ENCODE data around the gene MCOLN2. TPM values are rescaled to one million over a fixed set of nuclear protein-coding genes. Genes with fewer than 3 reads are reported as not detected.
"Not testable (repeated sequence)": the region's sequence is repeated elsewhere in the genome, so short reads cannot be mapped to it uniquely, and the experiment has no call there.

The MCOLN2 gene
- total RNA-seq, 2 donors from 2014 or later: 1.1 to 6.8 TPM

- no peak overlapping the region for H3K27ac ChIP-seq
- DNase-seq (ENCODE audit: low spot score): no peak
- no peaks in the 10 kb centered on the region for H3K36me3 ChIP-seq
- TF ChIP-seq POLR2A (IDR thresholded peaks at IDR 0.05) (no peak), POLR2AphosphoS5 (IDR thresholded peaks at IDR 0.05) (no peak)
- TF ChIP-seq, protein P1, sequence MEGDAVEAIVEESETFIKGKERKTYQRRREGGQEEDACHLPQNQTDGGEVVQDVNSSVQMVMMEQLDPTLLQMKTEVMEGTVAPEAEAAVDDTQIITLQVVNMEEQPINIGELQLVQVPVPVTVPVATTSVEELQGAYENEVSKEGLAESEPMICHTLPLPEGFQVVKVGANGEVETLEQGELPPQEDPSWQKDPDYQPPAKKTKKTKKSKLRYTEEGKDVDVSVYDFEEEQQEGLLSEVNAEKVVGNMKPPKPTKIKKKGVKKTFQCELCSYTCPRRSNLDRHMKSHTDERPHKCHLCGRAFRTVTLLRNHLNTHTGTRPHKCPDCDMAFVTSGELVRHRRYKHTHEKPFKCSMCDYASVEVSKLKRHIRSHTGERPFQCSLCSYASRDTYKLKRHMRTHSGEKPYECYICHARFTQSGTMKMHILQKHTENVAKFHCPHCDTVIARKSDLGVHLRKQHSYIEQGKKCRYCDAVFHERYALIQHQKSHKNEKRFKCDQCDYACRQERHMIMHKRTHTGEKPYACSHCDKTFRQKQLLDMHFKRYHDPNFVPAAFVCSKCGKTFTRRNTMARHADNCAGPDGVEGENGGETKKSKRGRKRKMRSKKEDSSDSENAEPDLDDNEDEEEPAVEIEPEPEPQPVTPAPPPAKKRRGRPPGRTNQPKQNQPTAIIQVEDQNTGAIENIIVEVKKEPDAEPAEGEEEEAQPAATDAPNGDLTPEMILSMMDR (IDR thresholded peaks at IDR 0.05): no peak
- H3K4me3 ChIP-seq: no peak overlapping the region
- 77% methylated on average over 5 of the region's 5 CpGs for WGBS
- no peaks in the 10 kb centered on the region for H3K27me3 ChIP-seq (replicated peaks; ENCODE audit: insufficient read depth)
- no peaks in the 10 kb centered on the region for H3K4me1 ChIP-seq (replicated peaks)
- intact Hi-C loops (cut with DNase I): no loop called here
- H3K9me3 ChIP-seq: no peaks in the 10 kb centered on the region
Measured at GRCh38 chr1:84918726-84919336, 78.1 kb downstream of the MCOLN2 start.

- H3K27ac ChIP-seq: no peak overlapping the region
- H3K27me3 ChIP-seq (replicated peaks; ENCODE audit: insufficient read depth): no peaks in the 10 kb centered on the region
- no peaks in the 10 kb centered on the region for H3K9me3 ChIP-seq
- 63% methylated on average over 4 of the region's 4 CpGs for WGBS
- H3K4me3 ChIP-seq: no peak overlapping the region
- no peaks in the 10 kb centered on the region for H3K36me3 ChIP-seq
- intact Hi-C loops (cut with DNase I): no loop called here
- no peak for DNase-seq (ENCODE audit: low spot score)
- no peaks in the 10 kb centered on the region for H3K4me1 ChIP-seq (replicated peaks)
- TF ChIP-seq POLR2AphosphoS5 (IDR thresholded peaks at IDR 0.05): no peak
- no peak for TF ChIP-seq POLR2A (IDR thresholded peaks at IDR 0.05)
- TF ChIP-seq, protein P1 (IDR thresholded peaks at IDR 0.05): no peak
Measured at GRCh38 chr1:84916897-84917296, 80.0 kb downstream of the MCOLN2 start.

GRCh38 chr1:84913555-84913892 lies 83.4 kb downstream of the MCOLN2 start:
- no peaks in the 10 kb centered on the region for H3K9me3 ChIP-seq
- TF ChIP-seq POLR2A (IDR thresholded peaks at IDR 0.05) (no peak), POLR2AphosphoS5 (IDR thresholded peaks at IDR 0.05) (no peak)
- TF ChIP-seq, protein P1 (IDR thresholded peaks at IDR 0.05): no peak
- intact Hi-C loops (cut with DNase I): no loop called here
- no peak overlapping the region for H3K27ac ChIP-seq
- WGBS: 25% methylated on average over 4 of the region's 4 CpGs
- no peak overlapping the region for H3K4me3 ChIP-seq
- no peak for DNase-seq (ENCODE audit: low spot score)
- no peaks in the 10 kb centered on the region for H3K36me3 ChIP-seq
- H3K4me1 ChIP-seq (replicated peaks): no peaks in the 10 kb centered on the region
- H3K27me3 ChIP-seq (replicated peaks; ENCODE audit: insufficient read depth): no peaks in the 10 kb centered on the region

DNA sequence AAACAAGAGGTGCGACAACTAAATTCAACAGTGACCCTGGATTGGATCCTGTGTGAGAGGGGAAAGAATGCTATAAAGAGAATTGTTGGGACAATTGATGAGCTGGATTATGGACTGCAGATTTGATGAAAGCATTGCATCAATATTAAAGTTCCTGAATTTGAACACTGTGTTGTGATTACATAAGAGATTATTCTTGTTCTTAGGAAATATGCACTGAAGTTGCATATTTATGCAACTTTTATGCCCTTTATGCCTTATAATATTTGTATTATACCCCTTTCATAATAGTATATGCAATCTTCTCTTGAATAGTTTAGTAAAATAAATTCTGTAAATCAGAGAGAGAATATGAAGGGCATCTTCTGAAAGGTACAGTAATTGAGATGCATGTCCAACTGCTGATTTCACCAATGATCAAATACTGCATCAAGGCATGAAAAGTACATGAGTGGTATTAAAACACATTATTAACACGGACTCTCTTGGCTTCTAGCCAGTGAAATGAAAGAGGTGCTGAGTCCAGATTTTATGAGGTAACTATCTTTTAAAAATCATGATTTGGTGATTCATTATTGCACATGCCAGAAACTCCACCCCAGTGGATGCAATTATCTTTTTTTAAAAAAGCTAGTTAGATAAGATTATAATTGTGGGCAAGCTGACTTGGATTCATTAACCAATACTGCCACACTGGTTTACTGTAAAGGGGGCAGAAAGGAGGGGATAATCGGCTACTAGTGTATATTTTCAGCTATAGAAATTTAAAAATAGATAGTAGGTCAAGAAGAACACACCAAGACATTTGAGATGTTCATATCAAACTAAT lies 84.0 kb downstream of the MCOLN2 start:
- Histone ChIP-seq H3K4me3 (no peak overlapping the region), H3K27me3 (replicated peaks; ENCODE audit: insufficient read depth) (no peaks in the 10 kb centered on the region), H3K27ac (no peak overlapping the region), H3K4me1 (replicated peaks) (no peaks in the 10 kb centered on the region), H3K36me3 (no peaks in the 10 kb centered on the region), H3K9me3 (no peaks in the 10 kb centered on the region)
- 53% methylated on average over 3 of the region's 3 CpGs for WGBS
- intact Hi-C loops (cut with DNase I): no loop called here
- TF ChIP-seq, protein P1 (IDR thresholded peaks at IDR 0.05): no peak
- no peak for TF ChIP-seq POLR2AphosphoS5 (IDR thresholded peaks at IDR 0.05)
- no peak for TF ChIP-seq POLR2A (IDR thresholded peaks at IDR 0.05)
- DNase-seq (ENCODE audit: low spot score): no peak

GRCh38 chr1:84908746-84909464 lies 88.0 kb downstream of the MCOLN2 start:
- H3K36me3 ChIP-seq; DNase-seq (ENCODE audit: low spot score); H3K9me3 ChIP-seq; H3K4me3 ChIP-seq; H3K27me3 ChIP-seq (replicated peaks; ENCODE audit: insufficient read depth); H3K4me1 ChIP-seq (replicated peaks); H3K27ac ChIP-seq; intact Hi-C loops (cut with DNase I): not testable (repeated sequence)
- WGBS: 75% methylated on average over 4 of the region's 4 CpGs

Data from prostate gland (tissue), 2 donors.